ENCODE results near the gene ORAI2. TPM values are rescaled to one million over a fixed set of nuclear protein-coding genes. Genes with fewer than 3 reads are reported as not detected.

The ORAI2 gene
- total RNA-seq, 2 donors from 2014 or later: 33.4 to 37.6 TPM

- no peak overlapping the region for H3K27ac ChIP-seq
- H3K4me3 ChIP-seq: no peak overlapping the region
- peaks cover 3% of the 10 kb centered on the region for H3K36me3 ChIP-seq
- H3K9me3 ChIP-seq: no peaks in the 10 kb centered on the region
- H3K27me3 ChIP-seq (replicated peaks; ENCODE audit: insufficient read depth): no peaks in the 10 kb centered on the region
- peaks cover 0 to 18% of the 10 kb centered on the region in 2 donors for H3K4me1 ChIP-seq (ENCODE audit: control insufficient read depth in 1 of 2, low read depth in 2 of 2)
- TF ChIP-seq, protein P1, sequence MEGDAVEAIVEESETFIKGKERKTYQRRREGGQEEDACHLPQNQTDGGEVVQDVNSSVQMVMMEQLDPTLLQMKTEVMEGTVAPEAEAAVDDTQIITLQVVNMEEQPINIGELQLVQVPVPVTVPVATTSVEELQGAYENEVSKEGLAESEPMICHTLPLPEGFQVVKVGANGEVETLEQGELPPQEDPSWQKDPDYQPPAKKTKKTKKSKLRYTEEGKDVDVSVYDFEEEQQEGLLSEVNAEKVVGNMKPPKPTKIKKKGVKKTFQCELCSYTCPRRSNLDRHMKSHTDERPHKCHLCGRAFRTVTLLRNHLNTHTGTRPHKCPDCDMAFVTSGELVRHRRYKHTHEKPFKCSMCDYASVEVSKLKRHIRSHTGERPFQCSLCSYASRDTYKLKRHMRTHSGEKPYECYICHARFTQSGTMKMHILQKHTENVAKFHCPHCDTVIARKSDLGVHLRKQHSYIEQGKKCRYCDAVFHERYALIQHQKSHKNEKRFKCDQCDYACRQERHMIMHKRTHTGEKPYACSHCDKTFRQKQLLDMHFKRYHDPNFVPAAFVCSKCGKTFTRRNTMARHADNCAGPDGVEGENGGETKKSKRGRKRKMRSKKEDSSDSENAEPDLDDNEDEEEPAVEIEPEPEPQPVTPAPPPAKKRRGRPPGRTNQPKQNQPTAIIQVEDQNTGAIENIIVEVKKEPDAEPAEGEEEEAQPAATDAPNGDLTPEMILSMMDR (IDR thresholded peaks at IDR 0.05): no peak
- ATAC-seq (ENCODE audit: insufficient number of reproducible peaks, low FRiP score, low read depth): no peak
- DNase-seq (ENCODE audit: low spot score): no peak
Measured at GRCh38 chr7:102436118-102436517, 2.7 kb downstream of the ORAI2 start.

GRCh38 chr7:102439963-102440795 is 6.8 kb downstream of the ORAI2 start:
- no peaks in the 10 kb centered on the region for H3K4me1 ChIP-seq (ENCODE audit: control insufficient read depth in 1 of 2, low read depth in 2 of 2)
- no peak overlapping the region for H3K27ac ChIP-seq
- H3K36me3 ChIP-seq: peaks cover 3% of the 10 kb centered on the region

DNA sequence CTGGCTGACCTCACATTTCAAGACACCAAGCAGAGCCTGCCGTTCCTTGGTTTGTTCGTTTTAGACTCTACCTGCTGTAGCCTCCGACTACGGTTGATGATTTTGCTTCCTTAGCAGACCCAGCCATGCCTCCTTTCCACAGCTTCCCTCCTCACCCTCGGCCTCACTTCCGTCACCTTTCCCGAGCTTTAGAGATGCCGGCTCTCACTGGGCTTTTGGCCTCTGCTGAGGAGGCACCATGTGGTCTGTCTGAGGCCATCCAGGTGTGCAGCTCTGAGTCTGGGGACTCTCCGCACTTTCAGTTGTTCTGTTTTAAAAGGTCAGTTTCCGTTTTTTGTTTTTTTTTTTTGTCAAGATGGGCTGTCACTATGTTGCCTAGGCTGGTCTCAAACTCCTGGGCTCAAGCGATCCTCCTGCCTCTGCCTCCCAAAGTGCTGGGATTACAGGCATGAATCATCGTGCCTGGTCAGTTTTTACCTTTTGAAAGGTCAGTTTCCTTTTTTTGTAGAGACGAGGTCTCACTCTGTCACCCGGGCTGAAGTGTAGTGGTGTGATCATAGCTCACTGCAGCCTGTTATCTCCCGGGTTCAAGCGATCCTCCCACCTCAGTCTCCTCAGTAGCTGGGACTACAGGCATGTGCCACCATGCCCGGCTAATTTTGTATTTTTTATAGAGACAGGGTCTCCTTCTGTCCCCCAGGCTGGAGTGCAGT is 11.7 kb downstream of the ORAI2 start:
- Histone ChIP-seq H3K27ac (no peak overlapping the region), H3K4me3 (no peak overlapping the region), H3K36me3 (peaks cover 12% of the 10 kb centered on the region), H3K9me3 (no peaks in the 10 kb centered on the region), H3K4me1 (ENCODE audit: control insufficient read depth in 1 of 2, low read depth in 2 of 2) (no peaks in the 10 kb centered on the region), H3K27me3 (replicated peaks; ENCODE audit: insufficient read depth) (no peaks in the 10 kb centered on the region)
- DNase-seq (ENCODE audit: low spot score) (no peak), ATAC-seq (ENCODE audit: insufficient number of reproducible peaks, low FRiP score, low read depth) (no peak)
- TF ChIP-seq, protein P1 (IDR thresholded peaks at IDR 0.05): no peak

More at GRCh38 chr7:102439963-102440795, 6.8 kb downstream of the ORAI2 start:
- TF ChIP-seq, protein P1 (IDR thresholded peaks at IDR 0.05): no peak
- ATAC-seq (ENCODE audit: insufficient number of reproducible peaks, low FRiP score, low read depth) (no peak), DNase-seq (ENCODE audit: low spot score) (no peak)
- Histone ChIP-seq H3K27me3 (replicated peaks; ENCODE audit: insufficient read depth) (no peaks in the 10 kb centered on the region), H3K4me3 (no peak overlapping the region), H3K9me3 (no peaks in the 10 kb centered on the region)

DNA sequence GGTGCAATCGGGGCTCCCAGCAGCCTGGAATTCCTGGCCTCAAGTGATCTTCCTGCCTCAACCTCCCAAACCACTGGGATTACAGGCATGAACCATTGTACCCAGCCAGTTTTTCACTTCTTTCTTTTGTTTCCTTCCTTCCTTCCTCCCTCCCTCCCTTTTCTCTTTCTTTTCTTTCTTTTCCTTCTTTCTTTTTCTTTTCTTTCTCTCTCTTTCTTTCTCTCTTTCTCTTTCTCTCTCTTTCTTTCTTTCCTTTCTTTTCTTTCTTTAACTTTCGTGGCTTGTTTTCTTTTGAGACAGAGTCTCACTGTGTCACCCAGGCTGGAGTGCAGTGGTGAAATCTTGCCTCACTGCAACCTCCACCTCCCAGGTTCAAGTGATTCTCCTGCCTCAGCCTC is 12.3 kb downstream of the ORAI2 start:
- ATAC-seq (ENCODE audit: insufficient number of reproducible peaks, low FRiP score, low read depth): no peak
- Histone ChIP-seq H3K27me3 (replicated peaks; ENCODE audit: insufficient read depth) (no peaks in the 10 kb centered on the region), H3K4me1 (ENCODE audit: control insufficient read depth in 1 of 2, low read depth in 2 of 2) (no peaks in the 10 kb centered on the region), H3K4me3 (no peak overlapping the region), H3K9me3 (no peaks in the 10 kb centered on the region), H3K27ac (no peak overlapping the region), H3K36me3 (peaks cover 12% of the 10 kb centered on the region)
- TF ChIP-seq, protein P1 (IDR thresholded peaks at IDR 0.05): no peak
- no peak for DNase-seq (ENCODE audit: low spot score)

GRCh38 chr7:102446387-102447156 is 13.2 kb downstream of the ORAI2 start:
- ATAC-seq (ENCODE audit: insufficient number of reproducible peaks, low FRiP score, low read depth) (no peak), DNase-seq (ENCODE audit: low spot score) (no peak)
- no peaks in the 10 kb centered on the region for H3K9me3 ChIP-seq
- no peaks in the 10 kb centered on the region for H3K4me1 ChIP-seq (ENCODE audit: control insufficient read depth in 1 of 2, low read depth in 2 of 2)
- no peak overlapping the region for H3K4me3 ChIP-seq
- H3K27ac ChIP-seq: no peak overlapping the region
- H3K36me3 ChIP-seq: peaks cover 12% of the 10 kb centered on the region
- TF ChIP-seq, protein P1 (IDR thresholded peaks at IDR 0.05): no peak
- no peaks in the 10 kb centered on the region for H3K27me3 ChIP-seq (replicated peaks; ENCODE audit: insufficient read depth)
